ENCODE data around the gene TAGLN2.

TAGLN2 gene

DNA sequence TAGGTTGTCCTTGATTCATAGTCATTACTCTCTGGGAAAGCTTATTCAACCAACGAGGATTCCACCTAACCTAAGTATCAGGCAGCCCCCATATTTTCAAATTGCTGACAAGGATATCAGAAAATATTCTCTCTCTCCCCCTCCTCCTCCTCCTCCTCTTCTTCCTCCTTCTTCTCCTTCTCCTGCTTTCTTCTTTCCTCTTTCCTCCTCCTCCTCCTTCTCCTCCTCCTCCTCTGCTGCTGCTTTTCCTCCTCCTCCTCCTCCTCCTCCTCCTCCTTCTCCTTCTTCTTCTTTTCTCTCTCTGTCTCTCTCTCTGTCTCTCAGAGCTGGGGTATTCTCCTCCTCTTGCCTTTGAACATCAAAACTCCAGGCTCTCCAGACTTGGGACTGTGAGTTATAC lies 22.6 kb upstream of the TAGLN2 start:
- no peak for DNase-seq

DNA sequence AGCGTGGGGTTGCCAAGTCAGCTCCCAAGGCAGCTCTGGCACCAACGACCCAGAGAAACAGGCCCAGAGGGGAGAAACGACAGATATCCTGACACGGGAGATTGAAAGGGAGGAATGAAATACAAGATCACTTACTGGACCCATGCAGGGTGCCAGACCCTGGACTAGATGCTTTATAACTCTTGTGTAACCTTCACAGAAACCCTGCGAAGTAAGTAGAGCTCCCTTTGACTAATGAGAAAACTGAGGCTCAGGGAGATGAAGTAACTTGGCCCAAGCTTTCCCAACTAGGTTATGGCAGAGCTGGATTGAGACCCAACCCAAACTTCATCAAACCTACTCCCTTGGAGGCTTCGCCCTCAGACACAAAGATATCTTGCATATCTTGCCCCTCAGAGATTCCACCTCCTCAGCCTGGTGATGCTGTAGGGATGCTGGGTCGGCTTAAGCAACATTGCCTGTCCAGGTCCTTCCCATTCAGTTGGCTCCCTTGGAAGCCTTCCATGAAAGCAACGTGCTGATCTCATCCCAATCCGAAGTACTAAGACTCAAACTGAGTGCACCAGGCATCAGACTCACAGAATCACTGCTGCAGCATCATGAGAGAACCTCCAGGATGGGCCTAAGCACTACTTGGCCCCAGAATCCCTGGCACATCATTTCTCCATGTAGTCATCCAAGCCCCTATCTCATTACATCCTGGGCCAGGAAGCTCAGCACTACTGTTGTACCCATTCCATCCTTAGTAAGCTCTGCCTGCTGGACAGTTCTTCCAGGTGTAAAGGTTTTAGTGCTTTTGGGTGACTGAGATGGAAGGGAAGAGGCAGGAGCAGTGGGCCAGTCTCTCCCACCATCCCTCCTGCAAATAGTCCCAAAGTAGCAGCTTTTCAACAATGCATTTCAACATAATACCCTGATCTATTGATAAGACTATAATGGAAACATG lies 21.2 kb upstream of the TAGLN2 start:
- no peak for DNase-seq

DNA sequence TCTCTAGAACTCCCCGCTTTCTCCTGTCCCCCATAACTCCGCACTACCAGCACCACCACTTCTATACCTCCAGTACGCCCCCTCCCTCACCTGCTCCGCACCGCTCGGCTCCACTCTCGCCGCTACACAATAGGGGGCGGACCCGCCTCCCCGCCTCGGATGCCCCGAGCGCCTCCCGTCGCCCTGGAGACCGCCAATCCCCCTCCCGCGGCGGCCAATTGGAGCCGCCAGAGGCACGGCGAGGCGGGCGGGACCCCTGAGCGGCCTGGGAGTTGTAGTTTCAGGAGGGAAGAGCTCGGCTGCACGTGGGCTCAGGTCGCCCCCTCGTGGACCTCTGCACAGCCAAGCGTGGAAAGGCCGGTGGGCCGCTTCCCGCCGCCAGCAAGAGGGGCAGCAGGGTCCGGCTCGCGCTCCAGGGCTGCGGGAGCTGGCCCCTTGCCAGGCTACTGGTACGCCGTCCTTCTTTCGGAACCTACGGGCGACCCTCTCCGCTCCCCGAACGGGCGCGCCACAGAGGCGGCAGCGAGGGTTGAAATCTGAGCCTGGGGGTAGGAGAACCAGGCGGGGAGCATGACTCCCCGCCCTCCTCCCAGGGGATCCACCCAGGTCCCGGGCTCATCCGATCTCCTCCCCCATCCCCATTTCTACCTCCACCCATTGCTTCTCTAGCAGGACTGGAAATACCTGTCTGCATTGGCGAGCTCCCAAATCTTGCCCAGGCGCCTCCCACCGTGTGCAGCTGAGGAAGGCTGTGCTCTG lies 20.4 kb upstream of the TAGLN2 start, which contains the start of gene IGSF9:
Gene IGSF9 (minus strand): TSS at position 131 of the 759 bp plus-strand sequence. CDS start 2,159 bp downstream, outside the sequence.
- DNase-seq = peak; percentile 93

DNA sequence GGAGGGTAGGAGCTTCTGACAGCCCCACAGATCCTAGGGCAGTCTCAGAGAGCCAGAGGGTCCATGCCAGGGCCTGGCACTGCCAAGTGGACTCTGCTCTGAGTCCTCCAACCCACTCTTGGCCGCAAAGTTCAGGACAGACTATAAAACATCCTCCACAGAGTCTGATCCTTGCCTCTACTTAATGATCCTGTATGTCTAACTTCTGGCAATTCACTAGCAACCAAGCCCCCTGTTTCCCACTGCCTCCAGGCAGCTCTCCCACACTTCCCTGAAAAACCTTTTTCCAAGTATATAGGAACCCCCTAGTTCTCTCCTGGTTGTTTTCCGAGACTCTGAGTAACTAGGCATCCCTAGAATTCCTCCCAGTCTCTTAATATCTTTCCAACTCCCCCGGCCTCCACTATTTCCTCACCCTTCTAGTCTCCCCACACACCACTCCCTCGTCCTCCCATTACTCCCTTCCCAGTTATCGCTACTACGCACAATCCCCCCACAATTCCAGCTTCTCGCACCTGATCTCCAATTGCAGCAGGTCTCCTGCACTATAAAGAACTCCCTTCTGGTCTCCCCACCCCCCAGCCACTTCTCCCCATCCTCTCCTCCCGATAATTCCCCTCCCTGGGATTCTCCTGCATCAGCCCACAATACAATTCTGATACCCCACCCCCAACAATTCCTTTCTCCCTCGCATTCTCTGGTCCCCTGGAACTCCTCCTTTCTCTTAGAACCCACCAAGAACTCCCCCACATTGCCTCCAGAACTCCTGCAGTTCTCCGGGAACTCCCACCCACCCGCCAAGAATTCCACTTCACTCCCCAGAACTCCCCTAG lies 19.5 kb upstream of the TAGLN2 start:
- DNase-seq = no peak

DNA sequence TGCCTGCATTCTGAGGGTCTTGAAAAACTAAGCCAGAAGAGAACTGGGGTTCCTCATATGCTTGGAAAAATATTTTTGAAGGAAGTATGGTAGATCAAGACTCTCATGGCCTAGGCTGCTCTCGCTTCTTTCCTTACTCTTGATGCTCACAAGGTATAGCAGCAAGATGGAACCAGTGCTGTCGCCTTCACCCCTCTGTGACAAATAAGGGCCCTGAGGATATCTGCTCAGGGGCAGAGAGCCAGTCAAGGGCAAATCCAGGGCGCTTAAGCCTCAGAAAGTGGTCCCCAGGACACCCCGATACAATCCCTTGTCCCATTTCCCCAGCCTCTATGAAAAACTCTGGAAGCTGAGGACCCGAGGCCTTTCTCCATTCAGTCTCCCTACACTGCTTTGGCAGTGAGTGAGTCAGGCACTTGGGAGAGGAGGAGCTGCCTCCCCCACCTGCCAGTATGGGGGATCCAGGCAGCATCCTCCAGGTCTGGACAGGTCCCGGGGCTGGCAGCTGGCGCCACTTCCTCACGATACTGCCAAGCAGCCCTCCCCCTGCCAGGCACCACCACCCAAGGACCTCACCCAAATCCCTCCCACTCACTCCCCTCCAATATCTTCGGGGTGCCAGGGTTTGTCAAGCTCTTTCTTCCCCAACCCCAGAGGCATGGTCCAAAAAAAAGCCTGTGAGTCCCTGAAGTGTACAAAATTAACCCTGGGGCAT lies 18.8 kb upstream of the TAGLN2 start:
- DNase-seq = no peak

DNA sequence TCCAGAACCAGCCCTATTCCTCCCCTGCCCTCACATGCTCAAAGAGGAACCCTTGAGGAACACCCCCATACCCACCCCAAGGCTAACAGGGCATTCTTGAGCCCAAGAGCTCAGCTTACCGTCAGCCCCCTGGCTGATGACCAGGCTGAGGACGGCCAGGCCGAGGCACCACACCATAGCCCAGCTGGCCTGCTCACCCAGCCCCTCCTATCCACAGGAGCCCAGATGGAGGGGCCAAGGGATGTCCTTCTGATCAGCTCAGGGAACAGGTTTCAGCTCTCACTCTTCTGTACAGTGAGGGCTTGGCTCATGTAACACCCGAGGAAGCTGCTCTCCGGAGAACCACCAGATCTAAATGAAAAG lies 18.0 kb upstream of the TAGLN2 start:
- no peak for DNase-seq

DNA sequence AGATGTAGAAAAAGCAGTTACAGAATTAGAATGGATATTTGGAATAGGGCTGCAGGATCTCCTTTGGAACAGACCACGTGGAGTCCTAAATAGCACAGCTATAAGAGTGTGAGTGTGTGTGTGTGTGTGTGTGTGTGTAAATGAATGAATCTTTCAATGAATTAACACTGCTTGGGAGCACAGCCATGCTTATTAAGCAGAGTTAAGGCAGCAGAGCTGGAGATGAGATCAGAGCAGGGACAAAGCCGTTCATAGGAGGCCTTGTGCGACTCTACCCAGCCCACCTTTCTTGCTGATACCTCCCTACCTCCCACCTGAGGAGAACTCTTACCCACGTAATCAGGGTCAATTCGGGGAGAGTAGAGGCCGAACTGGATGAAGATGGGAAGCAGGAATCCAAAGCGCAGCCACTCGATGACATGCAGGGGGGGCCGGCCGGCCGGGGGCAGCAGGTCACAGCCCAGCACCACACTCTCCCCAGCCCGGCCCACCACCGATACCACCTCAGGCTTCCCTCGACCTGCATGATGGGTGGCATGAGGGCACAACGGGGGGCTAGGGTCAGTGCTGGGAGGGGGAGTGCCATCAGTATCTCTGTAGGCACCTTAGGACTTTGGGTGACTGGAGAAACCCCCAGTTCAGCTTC lies 17.4 kb upstream of the TAGLN2 start:
- DNase-seq = no peak

DNA sequence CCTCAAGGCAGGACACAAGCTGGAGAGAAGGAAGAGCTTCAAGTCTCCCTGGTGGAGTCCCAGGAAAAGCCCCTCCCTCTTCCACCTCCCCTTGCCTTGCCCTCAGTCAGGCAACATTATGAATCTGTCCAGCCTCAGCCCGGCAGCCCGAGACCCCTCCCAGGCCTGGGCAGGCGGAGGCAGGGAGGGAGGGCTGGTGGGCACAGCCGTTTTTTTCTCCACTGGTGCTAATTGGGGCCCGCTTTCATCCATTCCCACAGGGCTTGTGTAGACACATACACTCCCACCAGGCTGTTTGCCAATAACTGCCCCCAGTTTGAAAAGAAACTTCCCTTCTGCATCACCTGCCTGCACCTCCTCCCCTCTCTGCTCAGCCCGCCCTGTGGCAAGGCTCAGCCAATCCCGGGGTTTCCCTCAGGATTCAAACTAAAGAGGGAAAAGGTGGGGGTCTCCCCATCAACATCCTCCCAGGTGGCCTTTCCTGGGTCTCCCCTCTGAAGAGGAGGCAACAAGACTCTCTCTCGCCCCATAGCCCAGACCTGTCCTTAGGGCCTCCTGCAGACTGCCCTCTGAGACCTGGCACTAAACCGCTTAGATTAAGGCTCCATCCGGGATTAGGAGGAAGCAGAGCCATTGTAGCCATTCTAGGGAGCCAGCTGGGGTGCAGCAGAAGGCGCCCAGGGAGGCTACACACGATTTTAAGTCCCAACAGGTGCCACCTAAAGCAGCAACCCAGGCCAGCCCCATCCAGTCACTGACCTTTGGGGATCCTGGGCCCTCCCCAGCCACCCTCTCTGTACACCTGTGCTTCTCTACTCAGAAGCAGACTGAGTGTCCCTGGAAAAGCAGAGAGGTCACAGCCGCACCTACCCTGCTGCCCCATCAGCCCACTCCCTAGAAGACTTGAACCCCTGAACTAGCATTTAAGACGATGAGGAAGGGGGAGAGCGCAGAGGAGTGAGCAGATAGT lies 16.6 kb upstream of the TAGLN2 start:
- no peak for DNase-seq

DNA sequence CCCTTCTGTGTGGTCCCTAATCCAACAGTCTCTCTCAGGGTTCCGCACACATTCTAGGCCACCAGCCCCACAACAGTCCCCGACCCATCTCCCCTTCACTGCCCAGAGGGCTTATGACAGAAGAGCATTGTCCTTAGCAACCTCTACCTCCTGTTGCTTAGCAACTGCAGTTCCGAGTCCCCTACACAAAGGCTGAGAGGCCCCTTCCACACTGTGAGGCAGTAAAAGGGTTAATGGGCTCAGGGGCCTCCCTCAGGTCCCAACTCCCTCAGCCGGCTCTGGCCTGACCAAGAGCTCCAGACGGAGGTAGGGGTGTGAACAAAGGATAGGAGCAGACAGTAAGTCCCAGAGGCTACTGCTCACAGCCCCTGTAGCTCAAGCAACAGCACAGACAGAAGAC lies 15.8 kb upstream of the TAGLN2 start:
- no peak for DNase-seq

DNA sequence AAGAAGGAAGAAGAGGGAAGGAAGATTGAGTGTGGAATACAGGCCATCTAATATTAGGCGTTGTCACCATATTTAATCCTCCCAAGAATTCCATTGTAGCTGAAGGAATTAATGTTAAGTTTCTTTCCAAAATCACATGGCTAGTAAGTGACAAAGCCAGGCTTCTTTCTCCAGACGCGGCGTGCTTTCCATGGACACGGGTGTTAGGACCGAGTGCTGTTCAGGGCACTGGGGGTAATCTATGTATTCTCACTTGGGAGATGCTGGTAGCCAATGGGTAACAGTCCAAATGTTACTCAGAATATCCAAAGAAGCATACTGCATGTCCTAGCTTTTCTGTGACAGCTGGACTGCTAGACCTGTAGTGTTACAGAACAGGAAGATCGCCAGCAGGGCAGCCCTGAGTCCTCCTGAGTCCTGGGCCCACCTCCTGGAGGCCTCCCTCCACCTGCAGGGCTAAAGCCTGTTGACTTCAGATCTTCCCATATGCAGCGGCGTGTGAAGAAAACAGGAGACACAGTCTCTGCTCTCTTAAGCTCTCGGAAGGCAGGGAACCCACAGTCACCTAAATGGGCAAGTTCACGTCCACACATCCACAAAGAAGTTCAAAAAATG lies 14.8 kb upstream of the TAGLN2 start:
- DNase-seq = no peak

DNA sequence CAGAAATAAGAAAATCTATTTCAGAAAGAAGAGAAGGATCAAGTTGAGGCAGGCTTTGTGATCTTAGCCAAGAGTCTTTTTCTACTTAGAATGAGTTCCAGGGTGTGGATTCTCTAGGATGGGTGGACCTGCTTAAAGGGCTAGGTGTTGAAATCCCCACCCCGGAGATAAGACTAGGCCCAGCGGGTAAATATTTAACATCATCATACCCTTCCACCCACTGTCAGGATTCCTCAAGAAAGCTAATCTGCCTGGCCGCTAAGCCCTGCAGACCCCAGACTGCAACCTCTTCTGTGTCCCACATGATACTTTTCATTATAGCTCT lies 14.3 kb upstream of the TAGLN2 start:
- DNase-seq = no peak

DNA sequence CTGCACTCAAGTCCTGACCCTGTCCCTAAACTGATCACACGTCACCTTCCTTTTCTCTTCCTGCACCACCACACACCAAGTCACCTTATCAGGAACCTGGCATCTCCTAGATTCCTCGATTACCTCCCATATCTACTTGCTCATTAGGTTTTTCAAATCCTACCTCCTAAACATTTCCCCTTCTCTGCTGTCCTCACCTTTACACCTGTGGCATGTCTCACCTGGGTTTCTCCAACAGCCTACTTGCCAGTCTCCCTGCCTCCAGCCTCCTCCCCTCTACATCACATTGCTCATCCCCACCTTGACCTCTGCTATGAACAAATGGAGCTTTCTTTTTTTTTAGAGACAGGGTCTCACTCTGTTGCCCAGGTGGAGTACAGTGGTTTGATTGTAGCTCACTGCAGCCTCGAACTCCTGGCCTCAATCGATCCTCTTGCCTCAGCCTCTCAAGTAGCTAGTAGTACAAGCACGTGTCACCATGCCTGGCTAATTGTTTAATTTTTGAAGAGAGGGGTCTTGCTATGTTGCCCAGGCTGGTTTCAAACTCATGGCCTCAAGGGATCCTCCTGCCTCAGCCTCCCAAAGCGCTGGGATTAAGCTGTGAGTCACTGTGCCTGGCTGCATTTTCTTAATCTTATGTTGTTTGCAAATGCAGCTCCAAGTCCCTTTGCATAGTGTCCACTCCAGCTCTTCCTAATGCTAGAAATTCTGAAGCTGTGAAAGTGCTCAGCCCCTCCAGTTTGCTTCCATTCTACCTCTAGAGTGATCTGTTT lies 13.8 kb upstream of the TAGLN2 start:
- no peak for DNase-seq

DNA sequence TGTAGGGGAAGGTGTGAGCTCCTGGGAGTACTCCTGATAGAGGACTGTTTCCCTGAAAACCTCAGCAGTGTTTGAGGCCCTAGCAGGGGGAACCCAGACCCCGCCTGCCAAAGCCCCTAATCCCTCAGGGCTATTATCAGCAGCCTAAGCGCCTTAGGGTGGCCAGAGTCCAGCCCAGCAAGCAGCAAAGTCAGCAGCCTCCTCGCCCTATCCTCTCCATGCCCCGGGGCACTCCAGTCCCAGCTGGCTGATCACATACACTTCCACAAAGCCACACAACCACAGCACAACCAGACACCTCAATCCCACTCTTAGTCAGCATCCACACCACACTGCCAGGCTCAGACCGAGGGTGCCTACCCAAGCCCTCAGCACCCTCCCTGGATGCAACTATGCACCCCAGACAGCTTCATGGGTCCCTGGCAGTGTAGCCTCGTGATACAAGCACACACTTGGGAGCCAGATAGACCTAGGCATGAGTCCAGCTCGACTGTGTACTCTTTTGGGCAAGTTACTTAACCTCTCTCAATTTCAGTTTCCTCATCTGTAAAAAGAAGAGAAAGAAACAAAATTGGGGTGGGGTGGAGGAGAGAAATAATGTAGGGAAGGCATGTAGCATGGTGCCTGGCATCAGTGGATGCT lies 13.0 kb upstream of the TAGLN2 start:
- DNase-seq = no peak

DNA sequence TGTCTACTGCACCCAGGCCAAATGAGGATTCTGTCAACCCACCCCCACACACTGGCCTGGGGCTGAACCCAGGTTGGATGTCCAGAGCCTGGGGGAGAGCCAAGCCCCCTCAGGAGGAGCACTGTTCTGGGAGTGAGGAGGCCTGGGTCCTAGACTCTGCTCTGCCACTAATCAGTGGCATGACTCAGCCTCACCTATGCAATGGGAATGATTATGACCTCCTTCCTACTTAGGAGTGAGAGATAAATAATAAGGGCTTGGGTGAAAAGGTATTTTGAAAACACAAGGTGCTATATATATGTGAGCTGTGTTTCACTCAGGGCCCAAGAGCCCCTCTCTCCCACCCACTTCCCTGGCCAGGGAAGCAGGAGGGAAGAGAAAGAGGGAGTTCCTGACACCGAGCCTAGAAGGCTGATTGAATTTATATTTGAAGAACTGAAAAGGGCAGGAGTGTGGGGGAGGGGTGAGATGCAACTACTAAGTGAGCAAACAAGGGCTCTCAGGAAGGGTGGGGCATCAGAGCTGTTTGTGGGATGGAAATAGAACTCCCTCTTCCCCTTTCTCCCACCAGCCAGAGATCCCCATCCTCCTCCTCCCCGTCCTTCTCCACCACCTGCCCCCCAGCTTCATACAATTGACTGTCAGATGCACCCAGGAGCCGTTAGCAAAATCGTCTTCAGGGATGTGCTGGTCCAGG lies 11.9 kb upstream of the TAGLN2 start:
- DNase-seq = peak; percentile 11

DNA sequence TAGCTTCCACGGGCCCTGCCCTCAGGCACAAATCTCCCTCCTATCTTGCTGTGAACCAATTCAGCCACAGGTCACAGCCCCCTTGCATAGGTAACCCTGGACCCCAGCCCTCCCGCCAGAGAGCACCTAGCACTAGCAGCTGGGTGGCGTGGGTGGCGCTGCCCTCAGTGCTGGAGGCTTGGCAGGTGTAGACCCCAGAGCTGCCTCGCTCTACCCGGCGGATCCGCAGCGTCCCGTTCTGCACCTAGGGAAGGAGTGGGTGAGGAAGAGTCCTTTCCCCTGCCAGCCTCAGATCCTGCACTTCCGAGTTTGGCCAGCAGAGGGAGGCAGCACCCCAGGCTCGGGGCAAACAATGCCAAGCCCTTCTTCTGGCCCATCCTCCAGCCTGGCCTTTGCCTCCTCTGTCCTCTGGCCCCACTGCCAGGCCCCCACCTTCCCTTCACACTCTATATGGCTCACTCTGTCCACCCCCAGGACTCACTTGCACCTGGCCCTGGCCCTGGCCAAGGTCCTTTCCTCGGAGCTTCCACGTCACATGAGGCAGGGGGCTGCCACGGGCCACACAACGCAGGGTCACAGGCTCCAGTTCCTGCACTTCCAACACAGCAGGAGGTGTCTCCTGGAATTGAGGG lies 11.1 kb upstream of the TAGLN2 start:
- DNase-seq = peak; percentile 15

DNA sequence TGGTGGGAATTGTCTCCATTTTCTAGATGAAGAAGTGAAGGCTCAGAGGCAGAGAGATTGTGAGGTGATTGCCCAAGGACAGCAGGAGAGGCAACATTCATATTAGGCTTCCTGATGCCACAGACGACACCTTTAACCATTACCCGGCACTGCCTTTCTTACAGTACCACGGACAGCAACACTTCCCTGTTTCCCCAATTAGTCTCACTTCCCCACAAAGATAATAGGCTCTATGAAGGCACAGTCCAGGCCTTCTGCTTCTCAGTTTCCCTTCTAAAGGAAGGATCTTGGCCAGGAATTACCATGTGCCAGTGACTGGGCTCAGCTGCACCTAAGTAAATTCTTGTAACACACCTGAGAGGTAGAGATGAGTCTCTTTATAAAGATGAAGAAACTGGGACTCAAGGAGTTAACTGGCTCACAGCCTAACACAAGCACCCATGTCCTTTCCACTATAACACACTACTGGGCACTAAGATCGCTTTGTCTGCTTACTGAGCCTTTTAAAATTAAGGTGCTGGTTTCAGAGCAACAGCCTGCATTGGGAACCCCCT lies 10.5 kb upstream of the TAGLN2 start:
- no peak for DNase-seq

DNA sequence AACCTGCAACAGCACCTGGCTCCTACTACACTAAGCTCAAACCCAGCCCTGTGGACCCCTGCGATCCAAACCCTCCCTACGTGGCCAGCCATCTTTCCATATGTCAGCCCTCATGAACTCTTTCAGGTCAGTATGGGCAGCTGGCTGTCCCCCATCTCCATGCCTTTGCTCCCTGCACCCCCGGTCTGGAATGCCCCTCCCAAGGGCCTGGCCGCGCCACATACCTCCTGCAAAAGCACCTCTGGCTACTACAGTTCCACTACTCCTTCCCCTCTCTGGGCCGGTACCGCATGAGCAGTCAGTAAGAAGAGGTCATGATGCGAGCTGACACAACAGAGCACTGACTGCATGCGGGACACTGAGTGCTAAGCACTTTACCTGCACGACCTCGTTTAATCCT lies 10.0 kb upstream of the TAGLN2 start:
- DNase-seq = no peak

Data from NCI-H2227 treated with DMSO at 0.1 percent for 48 hours (cell line).